Activated naive CD4-positive, alpha-beta T cell treated with anti-CD3 and anti-CD28 coated beads, Interleukin-2, amount 10 ng/mL, durations not matched to agents 7 days and 5 days (primary cell): Measurements from ENCODE around the gene CCL8.

ENCODE experiments used
- CTCF ChIA-PET: fragments of 350-600 bp; sonication (Branson Sonifier 250); formaldehyde crosslinking; loops from one replicate; lab custom pipeline; 2021; ENCODE audit warnings: antibody characterized with exemption; lab: Charles Lee
- DNase-seq: peaks from one replicate; pipeline ENCODE4 v3.0.0-alpha.2; 2020
- H3K27ac Mint-ChIP-seq: one replicate; pipeline ENCODE4 v1.8.0; 2021; ENCODE audit warnings: mild to moderate bottlenecking, moderate library complexity, mixed read lengths
- H3K27me3 Mint-ChIP-seq: one replicate; pipeline ENCODE4 v1.8.0; 2021; ENCODE audit warnings: mild to moderate bottlenecking, mixed read lengths
- H3K36me3 Mint-ChIP-seq: one replicate; pipeline ENCODE4 v1.8.0; 2021; ENCODE audit warnings: mixed read lengths
- H3K4me1 Mint-ChIP-seq: one replicate; pipeline ENCODE4 v1.8.0; 2021; ENCODE audit warnings: mixed read lengths
- H3K4me3 Mint-ChIP-seq: one replicate; pipeline ENCODE4 v1.8.0; 2021; ENCODE audit warnings: mild to moderate bottlenecking, moderate library complexity, mixed read lengths
- H3K9me3 Mint-ChIP-seq: one replicate; pipeline ENCODE4 v1.8.0; 2021; ENCODE audit warnings: mixed read lengths

The CCL8 gene

GRCh38 chr17:34319039-34319483 lies at the start of gene CCL8:
Gene CCL8, plus strand, starts transcription at chr17:34319435. Its CDS starts 67 bp downstream, at chr17:34319502.
- H3K27ac Mint-ChIP-seq: no peak within 1 kb of the TSS
- no peak within 1 kb of the TSS for H3K4me3 Mint-ChIP-seq
- CTCF ChIA-PET: interaction anchor here (1.0 kb wide), 1 partner anchor 42 kb away, joined by 3 read pairs; no protein-coding TSS in a partner anchor
- no peaks in the 10 kb centered on the region for H3K36me3 Mint-ChIP-seq
- no peaks in the 10 kb centered on the region for H3K9me3 Mint-ChIP-seq
- peaks cover 4% of the 10 kb centered on the region for H3K27me3 Mint-ChIP-seq
- H3K4me1 Mint-ChIP-seq: no peaks in the 10 kb centered on the region
- DNase-seq: no peak

GRCh38 chr17:34269969-34270368 lies 49.3 kb upstream of the CCL8 start, which contains the start of gene CCL7:
Gene CCL7, plus strand, starts transcription at chr17:34270221. Its CDS starts 70 bp downstream, at chr17:34270291.
- peaks cover 27% of the 10 kb centered on the region for H3K27me3 Mint-ChIP-seq
- H3K36me3 Mint-ChIP-seq: no peaks in the 10 kb centered on the region
- H3K4me3 Mint-ChIP-seq: no peak within 1 kb of the TSS
- DNase-seq: no peak
- no peak within 1 kb of the TSS for H3K27ac Mint-ChIP-seq
- H3K4me1 Mint-ChIP-seq: no peaks in the 10 kb centered on the region
- H3K9me3 Mint-ChIP-seq: no peaks in the 10 kb centered on the region
- CTCF ChIA-PET: no interaction called here

GRCh38 chr17:34275881-34276280 lies 43.4 kb upstream of the CCL8 start:
- H3K36me3 Mint-ChIP-seq: no peaks in the 10 kb centered on the region

GRCh38 chr17:34276826-34277225 lies 42.4 kb upstream of the CCL8 start:
- no peak for DNase-seq
- H3K27me3 Mint-ChIP-seq: peaks cover 10% of the 10 kb centered on the region
- H3K4me3 Mint-ChIP-seq: no peak overlapping the region
- no peaks in the 10 kb centered on the region for H3K9me3 Mint-ChIP-seq
- CTCF ChIA-PET: no interaction called here
- H3K27ac Mint-ChIP-seq: no peak overlapping the region
- H3K4me1 Mint-ChIP-seq: no peaks in the 10 kb centered on the region
- no peaks in the 10 kb centered on the region for H3K36me3 Mint-ChIP-seq

More at GRCh38 chr17:34275881-34276280, 43.4 kb upstream of the CCL8 start:
- no peak overlapping the region for H3K27ac Mint-ChIP-seq
- peaks cover 14% of the 10 kb centered on the region for H3K27me3 Mint-ChIP-seq
- CTCF ChIA-PET: no interaction called here
- H3K4me3 Mint-ChIP-seq: no peak overlapping the region
- H3K9me3 Mint-ChIP-seq: no peaks in the 10 kb centered on the region
- H3K4me1 Mint-ChIP-seq: no peaks in the 10 kb centered on the region
- DNase-seq: no peak

GRCh38 chr17:34283571-34283970 lies 35.7 kb upstream of the CCL8 start:
- Mint-ChIP-seq H3K9me3 (no peaks in the 10 kb centered on the region), H3K4me1 (no peaks in the 10 kb centered on the region), H3K4me3 (no peak overlapping the region), H3K27me3 (peaks cover 4% of the 10 kb centered on the region), H3K27ac (no peak overlapping the region), H3K36me3 (no peaks in the 10 kb centered on the region)
- CTCF ChIA-PET: no interaction called here
- no peak for DNase-seq

GRCh38 chr17:34285286-34285792 lies 33.9 kb upstream of the CCL8 start, which contains the start of gene CCL11:
Gene CCL11, plus strand, starts transcription at chr17:34285742. Its CDS starts 67 bp downstream, at chr17:34285809.
- Mint-ChIP-seq H3K9me3 (no peaks in the 10 kb centered on the region), H3K27ac (no peak within 1 kb of the TSS), H3K27me3 (peaks cover 7% of the 10 kb centered on the region), H3K4me1 (no peaks in the 10 kb centered on the region), H3K36me3 (no peaks in the 10 kb centered on the region), H3K4me3 (no peak within 1 kb of the TSS)
- CTCF ChIA-PET: interaction anchor here (0.6 kb wide), 1 partner anchor 22 kb away, joined by 3 read pairs; no protein-coding TSS in a partner anchor
- no peak for DNase-seq

- no peaks in the 10 kb centered on the region for H3K9me3 Mint-ChIP-seq
- no peaks in the 10 kb centered on the region for H3K36me3 Mint-ChIP-seq
- H3K4me1 Mint-ChIP-seq: no peaks in the 10 kb centered on the region
- H3K27me3 Mint-ChIP-seq: peaks cover 15% of the 10 kb centered on the region
- DNase-seq: no peak
- H3K27ac Mint-ChIP-seq: no peak overlapping the region
- no peak overlapping the region for H3K4me3 Mint-ChIP-seq
- CTCF ChIA-PET: interaction anchor here (0.8 kb wide), 1 partner anchor 71 kb away, joined by 3 read pairs; no protein-coding TSS in a partner anchor
These were observed 31.4 kb upstream of the CCL8 start for GRCh38 chr17:34287875-34288274.

- Mint-ChIP-seq H3K27me3 (peaks cover 15% of the 10 kb centered on the region), H3K36me3 (no peaks in the 10 kb centered on the region), H3K9me3 (no peaks in the 10 kb centered on the region), H3K4me3 (no peak overlapping the region), H3K27ac (no peak overlapping the region), H3K4me1 (no peaks in the 10 kb centered on the region)
- CTCF ChIA-PET: no interaction called here
- no peak for DNase-seq
These were observed 28.6 kb upstream of the CCL8 start for GRCh38 chr17:34290586-34290985.

- Mint-ChIP-seq H3K27me3 (peaks cover 14% of the 10 kb centered on the region), H3K36me3 (no peaks in the 10 kb centered on the region), H3K4me3 (no peak overlapping the region), H3K9me3 (no peaks in the 10 kb centered on the region), H3K4me1 (no peaks in the 10 kb centered on the region), H3K27ac (no peak overlapping the region)
- CTCF ChIA-PET: no interaction called here
- no peak for DNase-seq
These were observed 27.4 kb upstream of the CCL8 start for GRCh38 chr17:34291721-34292348.

GRCh38 chr17:34299027-34299426 lies 20.2 kb upstream of the CCL8 start:
- DNase-seq: no peak
- H3K4me1 Mint-ChIP-seq: no peaks in the 10 kb centered on the region
- H3K27ac Mint-ChIP-seq: no peak overlapping the region
- CTCF ChIA-PET: interaction anchor here (0.7 to 5.4 kb wide), 2 partner anchors 10 to 62 kb away, joined by 3 to 26 read pairs; no protein-coding TSS in a partner anchor
- H3K9me3 Mint-ChIP-seq: peaks cover 3% of the 10 kb centered on the region
- H3K27me3 Mint-ChIP-seq: peaks cover 8% of the 10 kb centered on the region
- H3K4me3 Mint-ChIP-seq: no peak overlapping the region
- no peaks in the 10 kb centered on the region for H3K36me3 Mint-ChIP-seq

- Mint-ChIP-seq H3K4me3 (no peak overlapping the region), H3K27me3 (peaks cover 8% of the 10 kb centered on the region), H3K4me1 (no peaks in the 10 kb centered on the region), H3K27ac (no peak overlapping the region), H3K36me3 (no peaks in the 10 kb centered on the region), H3K9me3 (peaks cover 3% of the 10 kb centered on the region)
- CTCF ChIA-PET: interaction anchor here (5.4 kb wide), 1 partner anchor 61 kb away, joined by 26 read pairs; no protein-coding TSS in a partner anchor
- DNase-seq: no peak
These were observed 19.2 kb upstream of the CCL8 start for GRCh38 chr17:34299956-34300577.

GRCh38 chr17:34300652-34301370 lies 18.4 kb upstream of the CCL8 start:
- no peak for DNase-seq
- Mint-ChIP-seq H3K4me3 (no peak overlapping the region), H3K36me3 (no peaks in the 10 kb centered on the region), H3K9me3 (peaks cover 3% of the 10 kb centered on the region), H3K4me1 (no peaks in the 10 kb centered on the region), H3K27ac (no peak overlapping the region), H3K27me3 (peaks cover 8% of the 10 kb centered on the region)
- CTCF ChIA-PET: interaction anchor here (5.4 kb wide), 1 partner anchor 60 kb away, joined by 26 read pairs; no protein-coding TSS in a partner anchor

GRCh38 chr17:34301986-34302385 lies 17.2 kb upstream of the CCL8 start:
- no peaks in the 10 kb centered on the region for H3K36me3 Mint-ChIP-seq
- no peak overlapping the region for H3K4me3 Mint-ChIP-seq
- H3K27me3 Mint-ChIP-seq: peaks cover 8% of the 10 kb centered on the region
- no peak overlapping the region for H3K27ac Mint-ChIP-seq
- no peak for DNase-seq
- CTCF ChIA-PET: interaction anchor here (5.4 kb wide), 1 partner anchor 59 kb away, joined by 26 read pairs; no protein-coding TSS in a partner anchor
- peaks cover 3% of the 10 kb centered on the region for H3K9me3 Mint-ChIP-seq
- H3K4me1 Mint-ChIP-seq: no peaks in the 10 kb centered on the region

GRCh38 chr17:34302636-34303035 lies 16.6 kb upstream of the CCL8 start:
- Mint-ChIP-seq H3K4me3 (no peak overlapping the region), H3K27ac (no peak overlapping the region), H3K27me3 (peaks cover 8% of the 10 kb centered on the region), H3K4me1 (no peaks in the 10 kb centered on the region), H3K36me3 (no peaks in the 10 kb centered on the region), H3K9me3 (peaks cover 3% of the 10 kb centered on the region)
- DNase-seq: no peak
- CTCF ChIA-PET: interaction anchor here (5.4 kb wide), 1 partner anchor 59 kb away, joined by 26 read pairs; no protein-coding TSS in a partner anchor
